GM21381 (cell line): ENCODE results near the gene RECK.

Source experiments
- ATAC-seq: cut with Tn5 transposase; IDR thresholded peaks from one replicate; pipeline ENCODE4 v1.9.1; 2021; ENCODE audit warnings: mild to moderate bottlenecking, moderate library complexity; ENCODE audit not compliant: unreplicated experiment

The RECK gene

DNA sequence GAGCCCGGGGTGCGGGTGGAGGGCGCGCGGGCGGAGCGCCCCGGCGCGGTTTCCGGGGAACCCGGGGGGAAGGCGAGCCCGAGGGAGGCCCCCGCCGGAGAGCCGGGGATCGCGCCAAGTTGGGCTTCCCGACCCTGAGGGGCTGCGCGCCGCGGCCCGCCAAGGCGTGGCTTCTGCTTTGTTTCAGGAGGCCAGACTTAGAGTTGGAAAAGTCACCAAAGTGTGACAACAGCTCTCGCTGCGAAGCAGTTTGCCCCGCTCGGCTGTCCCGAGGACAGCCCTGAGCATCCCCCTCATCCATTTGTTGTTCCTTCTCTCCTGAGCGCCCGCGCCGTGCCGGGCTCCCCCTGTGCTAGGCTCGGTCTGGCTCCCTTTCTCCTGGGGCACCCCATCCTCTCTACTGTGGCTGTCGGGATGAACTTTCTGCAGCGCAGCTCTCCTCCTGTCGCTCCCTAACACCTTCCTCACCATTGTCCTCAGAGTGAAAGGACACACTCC lies 100.2 kb downstream of the RECK start:
- ATAC-seq: no peak

DNA sequence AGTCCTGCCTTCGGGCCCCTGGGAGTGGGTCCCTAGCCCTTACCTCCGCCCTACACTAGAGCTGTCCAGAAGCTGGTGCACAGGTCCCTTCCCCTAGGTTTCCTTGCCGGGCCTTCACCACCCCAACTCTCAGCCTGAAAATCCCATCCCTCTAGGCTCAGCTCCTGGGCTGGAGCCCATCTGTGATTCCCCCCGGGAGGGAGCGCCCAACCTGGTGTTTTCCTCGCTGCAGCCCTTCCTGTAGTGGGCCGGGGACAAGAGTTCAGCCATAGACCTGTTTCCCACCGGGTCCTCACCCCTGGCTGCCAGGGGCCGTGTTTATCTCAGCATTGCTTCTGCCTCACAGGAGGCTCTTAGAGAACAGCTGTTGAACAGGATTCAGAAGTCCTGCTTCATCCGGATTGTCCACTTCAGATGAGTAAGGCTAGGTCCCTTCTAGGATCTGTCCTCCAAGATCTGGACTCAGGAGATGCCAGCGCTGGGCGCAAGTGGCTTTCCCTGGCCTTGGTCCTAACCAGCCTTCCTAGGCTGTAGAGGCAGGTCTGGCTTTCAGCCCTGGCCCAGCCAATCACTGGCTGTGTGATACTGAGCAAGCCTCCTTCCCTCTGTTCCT lies 100.8 kb downstream of the RECK start:
- no peak for ATAC-seq

DNA sequence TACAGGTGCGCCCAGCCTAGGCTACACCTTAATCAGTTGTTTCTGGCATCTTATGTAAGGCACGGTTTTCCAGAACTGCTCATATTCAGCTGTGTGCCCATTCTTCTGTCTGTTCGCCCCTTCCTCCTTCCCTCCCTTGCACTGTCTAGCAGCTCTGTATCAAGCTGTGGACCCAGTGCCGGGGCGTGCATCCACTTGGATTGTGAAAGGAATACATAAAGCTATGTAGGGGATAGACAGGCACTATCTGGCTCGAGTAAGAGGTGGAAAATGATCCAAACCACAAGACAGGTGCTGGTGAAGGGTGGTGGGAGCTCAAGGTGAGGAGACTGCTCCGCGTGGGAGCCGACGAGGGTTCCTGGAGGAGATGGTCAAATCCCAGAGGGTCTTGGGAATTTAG lies 101.8 kb downstream of the RECK start:
- ATAC-seq: no peak

DNA sequence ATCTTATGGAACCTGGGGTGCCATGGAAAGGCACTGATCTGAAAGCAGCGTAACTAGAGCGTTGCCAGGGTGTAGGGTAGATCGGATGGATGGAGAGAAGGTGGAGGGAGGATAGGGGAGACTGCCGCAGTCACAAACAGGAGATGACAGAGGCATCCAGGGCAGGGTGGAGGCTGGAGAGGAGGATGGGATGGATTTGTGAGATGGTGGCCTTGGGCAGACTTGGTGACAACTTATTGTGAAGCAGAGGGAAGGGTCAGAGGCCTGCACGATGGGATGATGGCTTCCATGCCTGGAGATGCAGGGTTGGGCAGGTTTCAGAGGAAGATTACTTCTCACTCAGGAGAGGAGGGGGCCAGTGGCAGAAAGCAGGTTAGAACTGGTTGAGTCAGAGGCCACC lies 102.2 kb downstream of the RECK start:
- ATAC-seq: no peak

DNA sequence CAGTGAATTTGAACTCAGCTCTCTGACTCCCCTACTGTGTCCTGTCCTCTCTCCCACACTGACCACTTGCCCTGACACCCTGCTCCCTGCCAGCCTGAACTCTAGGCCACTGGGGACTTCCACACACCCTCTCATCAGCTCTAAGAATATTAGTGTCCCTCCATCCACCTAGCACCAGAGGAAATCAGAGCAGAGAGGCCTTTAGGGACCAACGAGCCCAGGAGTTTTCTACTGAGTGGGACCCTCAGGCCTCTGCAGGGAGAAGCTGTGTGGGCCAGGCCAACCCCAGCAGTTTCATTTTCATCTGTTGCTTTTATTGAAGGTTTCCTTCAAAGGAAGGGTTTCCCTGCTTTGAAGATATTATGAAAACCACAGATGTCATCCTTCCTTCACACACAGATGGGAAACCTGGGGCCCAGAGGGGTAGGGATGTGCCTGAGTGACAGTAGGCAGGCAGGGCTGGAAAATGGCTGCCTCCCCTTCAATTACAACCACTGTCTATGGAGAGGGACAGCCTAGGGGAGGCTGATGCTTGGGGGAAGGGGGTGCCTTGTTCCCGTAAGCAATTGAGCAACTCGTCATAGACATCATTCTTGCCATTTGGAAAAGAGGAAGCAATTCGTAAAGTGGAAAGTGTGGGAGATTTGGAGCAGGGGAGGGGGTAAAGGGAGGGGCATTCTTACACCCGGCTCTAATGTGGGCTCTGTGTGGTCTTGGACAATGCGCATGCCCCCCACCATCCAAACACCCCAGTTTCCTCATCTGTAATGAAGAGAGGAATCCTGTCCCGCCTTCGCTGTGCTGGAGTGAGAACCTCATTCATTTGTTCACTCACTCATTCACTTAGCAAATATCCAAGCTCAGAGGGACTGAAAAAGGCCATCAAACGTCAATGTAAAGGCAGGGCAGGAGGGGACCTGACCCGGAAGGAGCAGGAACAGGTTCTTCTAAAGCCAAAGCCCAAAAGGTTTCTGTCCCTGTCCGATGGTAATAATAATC lies 103.7 kb downstream of the RECK start:
- ATAC-seq: no peak

DNA sequence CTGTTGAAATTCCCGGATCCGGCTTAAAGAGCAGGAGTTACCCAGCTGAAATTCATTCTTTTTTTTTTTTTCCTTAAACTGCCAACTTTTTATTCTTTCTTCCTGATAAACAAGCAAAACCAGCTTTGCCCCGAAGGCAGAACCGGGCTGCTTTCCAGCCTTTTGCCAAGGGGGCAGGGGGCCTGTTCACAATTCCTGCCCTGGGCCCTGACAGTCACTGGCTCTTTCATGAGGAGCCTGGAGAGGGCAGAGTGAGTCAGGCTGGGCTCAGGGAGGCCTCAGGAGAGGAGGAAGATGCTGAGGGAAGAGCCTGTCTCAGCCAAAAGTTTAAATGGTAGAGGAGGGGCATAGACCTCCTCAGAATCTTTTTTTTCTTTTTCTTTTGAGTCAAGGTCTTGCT lies 104.6 kb downstream of the RECK start:
- no peak for ATAC-seq

DNA sequence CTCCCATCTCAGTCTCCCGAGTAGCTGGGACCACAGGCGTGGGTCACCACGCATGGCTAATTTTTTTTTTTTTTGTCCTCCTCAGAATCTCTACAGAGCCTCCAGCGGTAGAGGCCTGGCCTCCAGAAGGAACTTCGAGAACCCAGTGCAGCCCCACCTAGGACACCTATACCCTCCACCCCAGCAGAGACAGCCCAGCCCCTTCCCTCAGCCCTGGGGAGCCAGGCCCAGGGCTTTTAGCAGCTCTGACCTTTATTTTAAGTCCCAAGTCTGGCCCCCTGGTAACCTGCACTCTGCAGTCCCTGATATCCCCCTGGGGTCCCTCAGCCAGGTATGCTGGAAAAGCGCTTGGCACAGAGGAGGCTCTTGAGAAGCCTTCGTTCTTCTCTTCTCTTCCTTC lies 105.0 kb downstream of the RECK start:
- no peak for ATAC-seq

DNA sequence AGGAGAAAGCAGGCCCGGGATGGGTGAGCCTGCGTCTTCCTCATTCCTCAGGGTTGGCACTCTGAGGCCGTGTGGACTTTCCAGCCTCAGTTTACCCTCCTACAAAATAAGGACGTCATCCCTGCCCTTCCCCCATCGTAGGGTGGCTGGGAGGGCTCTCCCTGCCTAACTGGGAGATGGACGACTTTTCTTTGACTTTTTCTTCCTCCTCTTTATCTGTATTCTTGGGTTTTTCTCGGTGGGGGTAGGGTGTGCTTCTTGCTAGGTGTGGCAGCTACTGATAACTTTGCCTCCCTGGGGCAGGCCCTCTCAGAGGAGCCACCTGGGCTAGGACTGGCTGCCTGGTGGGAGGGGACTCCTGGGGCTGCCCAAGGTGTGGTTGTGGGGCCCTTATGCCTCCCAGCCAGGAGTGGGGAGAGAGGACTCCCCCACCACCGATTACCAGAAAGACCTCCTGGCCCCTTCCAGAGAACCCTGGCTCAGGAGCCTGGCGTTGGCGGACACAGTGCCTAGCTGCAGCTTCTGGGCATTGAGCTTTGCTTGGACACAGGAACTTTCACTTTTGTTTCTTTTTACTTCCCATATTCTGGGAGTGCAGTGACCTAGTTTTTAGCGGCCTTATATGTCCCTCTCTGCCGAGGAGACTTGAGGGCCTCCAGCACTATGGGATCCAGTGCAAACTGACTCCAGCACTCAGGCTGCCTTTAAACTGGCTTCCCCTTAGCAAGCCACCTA lies 106.0 kb downstream of the RECK start:
- ATAC-seq: no peak

DNA sequence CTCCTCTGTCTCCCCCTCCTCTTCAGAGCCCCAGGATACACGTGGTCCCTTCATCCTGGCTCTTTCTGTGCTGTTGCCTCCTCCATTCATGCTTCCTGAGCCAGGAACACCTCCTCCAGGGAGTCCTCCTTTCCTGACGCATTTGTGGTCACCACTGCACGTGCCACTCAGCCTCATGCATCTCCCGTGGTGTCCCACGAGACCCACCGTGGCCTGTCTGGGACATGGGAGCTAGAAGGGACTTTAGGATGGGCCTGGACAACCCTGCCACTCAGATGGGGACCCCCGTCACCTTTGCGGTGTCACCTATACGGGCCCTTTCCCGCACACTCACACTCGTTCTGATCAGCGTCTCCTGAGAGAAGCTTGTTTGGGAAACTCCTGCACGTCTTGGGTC lies 106.5 kb downstream of the RECK start:
- ATAC-seq: no peak

DNA sequence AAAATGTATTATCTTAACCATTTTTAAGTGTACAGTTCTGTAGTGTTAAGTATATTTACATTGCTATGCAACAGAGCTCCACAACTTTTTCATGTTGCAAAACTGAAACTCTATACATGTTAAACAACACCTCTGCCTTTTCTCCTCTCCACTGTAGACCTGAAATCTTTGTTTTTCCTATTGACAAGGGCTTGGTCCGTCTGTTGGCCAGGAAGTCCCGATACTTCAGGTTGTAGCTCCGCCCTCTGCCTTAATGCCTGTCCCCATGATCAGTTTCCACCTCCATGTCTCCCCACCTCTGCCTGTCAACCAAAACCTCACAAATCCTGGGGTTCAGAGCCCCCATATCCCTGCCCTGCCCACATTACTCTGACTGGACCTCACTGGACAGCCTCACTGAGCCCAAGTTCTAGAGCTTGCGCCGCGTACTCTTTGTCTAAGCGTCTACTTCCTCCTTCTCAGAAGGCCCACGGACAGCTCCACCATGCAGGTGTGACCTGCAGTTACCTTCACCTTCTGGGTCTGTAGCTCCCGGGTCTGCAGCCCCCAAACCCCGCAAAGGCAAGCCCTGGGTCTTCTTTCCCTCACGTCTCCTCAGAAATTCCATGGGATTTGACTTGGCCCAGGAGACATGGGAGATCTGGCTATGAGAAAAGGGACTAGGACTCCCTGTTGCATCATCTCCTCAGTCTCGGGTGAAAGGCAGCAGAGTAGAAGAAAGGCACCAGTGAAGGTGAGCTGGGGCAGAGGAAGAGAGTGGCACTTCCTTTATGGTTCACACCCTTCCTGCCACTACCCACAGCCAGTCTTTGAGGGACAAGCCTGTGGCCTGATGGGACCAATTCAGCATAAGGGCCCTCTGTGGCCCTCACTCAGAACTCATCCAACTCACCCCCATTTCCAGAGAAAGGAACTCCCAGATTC lies 107.9 kb downstream of the RECK start:
- ATAC-seq: no peak

DNA sequence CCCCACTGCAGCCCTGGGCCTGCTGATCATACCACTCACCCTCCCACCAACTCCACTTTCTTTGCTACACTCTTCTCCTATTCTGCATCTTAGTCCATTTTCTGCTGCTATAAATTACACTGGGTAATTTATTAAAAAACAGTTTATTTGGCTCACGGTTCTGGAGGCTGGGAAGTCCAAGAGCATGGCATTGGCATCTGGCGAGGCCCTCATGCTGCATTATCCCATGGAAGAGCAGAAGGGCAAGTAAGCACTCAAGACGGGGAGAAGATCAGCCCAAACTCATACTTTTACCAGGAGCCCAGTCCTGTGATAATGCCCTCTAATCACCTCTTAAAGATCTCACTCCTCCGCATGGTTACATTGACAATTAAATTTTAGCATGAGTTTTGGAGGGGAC lies 109.3 kb downstream of the RECK start:
- no peak for ATAC-seq

DNA sequence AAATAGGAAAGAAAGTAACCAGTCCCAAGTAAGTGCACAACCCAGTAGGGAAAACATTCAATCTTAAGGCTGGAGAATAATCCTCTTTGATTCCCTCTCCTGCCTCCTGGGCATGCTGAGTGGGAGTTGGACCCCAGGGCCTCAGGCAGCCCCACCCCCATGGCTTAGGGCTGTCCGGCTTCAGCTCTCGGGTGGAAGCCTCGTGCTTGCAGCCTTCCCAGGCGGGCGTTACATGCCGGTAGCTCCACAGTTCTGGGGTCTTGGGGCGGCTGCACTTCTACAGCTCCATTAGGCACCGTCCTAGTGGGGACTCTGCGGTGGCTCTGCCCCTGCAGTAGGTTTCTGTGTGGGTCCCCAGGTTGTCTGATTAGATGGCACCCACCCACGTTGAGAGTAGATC lies 109.9 kb downstream of the RECK start:
- no peak for ATAC-seq

DNA sequence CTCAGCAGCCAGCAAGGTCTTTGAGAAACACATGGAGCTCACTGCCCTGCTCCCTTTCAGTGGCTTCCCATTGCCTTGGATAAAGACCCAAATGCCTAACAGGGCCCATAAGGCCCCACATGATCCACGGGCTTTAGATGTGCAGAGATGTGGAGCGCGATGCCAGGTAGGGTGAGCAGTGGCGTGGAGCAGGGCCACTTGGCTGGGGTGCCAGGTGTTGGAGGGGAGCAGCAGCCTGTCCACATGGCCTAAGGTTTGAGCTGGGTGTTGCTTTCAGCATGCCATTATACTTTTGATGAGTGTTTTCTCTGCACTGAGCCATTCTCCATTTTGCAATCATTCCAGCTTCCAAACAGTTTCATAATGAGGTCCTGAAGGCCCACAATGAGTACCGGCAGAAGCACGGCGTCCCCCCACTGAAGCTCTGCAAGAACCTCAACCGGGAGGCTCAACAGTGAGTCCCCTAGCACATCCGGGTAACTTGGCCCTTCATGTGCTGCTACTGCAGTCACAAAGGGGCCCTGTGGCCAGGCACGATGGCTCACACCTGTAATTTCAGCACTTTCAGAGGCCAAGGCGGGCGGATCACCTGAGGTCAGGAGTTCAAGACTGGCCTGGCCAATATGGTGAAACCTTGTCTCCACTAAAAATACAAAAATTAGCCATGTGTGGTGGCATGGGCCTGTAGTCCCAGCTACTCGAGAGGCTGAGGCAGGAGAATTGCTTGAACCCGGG lies 110.9 kb downstream of the RECK start:
- no peak for ATAC-seq

DNA sequence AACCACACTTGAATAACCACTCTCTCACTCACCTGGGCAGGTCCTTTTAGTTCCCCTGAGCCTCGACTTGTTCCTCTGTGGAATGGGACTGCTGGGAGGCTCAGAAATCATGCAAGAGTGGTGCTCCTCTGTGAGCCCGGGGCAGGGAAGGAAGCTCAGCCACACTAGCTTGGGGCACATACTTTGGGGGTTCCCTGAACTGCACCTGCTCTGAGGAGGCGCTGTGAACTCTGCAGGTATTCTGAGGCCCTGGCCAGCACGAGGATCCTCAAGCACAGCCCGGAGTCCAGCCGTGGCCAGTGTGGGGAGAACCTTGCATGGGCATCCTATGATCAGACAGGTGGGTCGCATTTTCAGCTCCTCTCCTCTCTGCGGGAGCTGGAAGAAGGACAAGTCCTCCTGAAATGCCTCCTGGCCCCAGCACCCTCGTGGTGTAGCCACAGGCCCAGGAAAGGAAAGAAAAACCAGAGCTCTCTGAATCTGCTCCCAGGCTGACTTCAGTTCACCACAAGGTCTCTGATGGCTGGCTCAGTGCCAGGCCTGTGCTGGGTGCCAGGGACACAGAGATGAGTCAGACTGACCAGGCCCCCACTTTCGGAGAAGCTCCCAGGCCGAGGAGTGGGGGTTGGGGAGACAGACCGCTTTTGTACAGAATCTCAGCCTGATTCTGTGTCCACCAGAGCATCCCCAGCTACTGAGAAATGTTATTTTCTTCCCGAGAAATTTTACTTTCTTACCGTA lies 111.8 kb downstream of the RECK start:
- no peak for ATAC-seq

DNA sequence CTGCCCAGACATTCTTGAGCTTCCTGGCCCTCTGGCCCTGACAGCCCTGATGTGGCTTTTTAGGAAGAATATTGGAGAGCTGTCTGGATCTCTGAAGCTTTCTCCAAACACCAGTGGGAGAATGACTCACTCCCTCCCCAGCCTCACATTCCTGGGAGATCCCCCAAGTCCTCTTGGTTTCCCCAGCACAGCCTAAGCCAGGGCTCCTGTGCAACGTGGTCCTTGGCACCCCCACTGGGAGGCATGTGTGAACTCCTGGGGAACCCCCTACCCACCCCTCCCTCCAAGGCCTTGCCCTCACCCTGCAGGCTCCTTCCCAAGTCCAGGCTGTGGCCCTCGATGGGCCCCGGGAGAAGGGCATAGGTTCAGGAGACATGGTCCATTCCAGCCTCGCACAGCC lies 112.5 kb downstream of the RECK start:
- no peak for ATAC-seq

DNA sequence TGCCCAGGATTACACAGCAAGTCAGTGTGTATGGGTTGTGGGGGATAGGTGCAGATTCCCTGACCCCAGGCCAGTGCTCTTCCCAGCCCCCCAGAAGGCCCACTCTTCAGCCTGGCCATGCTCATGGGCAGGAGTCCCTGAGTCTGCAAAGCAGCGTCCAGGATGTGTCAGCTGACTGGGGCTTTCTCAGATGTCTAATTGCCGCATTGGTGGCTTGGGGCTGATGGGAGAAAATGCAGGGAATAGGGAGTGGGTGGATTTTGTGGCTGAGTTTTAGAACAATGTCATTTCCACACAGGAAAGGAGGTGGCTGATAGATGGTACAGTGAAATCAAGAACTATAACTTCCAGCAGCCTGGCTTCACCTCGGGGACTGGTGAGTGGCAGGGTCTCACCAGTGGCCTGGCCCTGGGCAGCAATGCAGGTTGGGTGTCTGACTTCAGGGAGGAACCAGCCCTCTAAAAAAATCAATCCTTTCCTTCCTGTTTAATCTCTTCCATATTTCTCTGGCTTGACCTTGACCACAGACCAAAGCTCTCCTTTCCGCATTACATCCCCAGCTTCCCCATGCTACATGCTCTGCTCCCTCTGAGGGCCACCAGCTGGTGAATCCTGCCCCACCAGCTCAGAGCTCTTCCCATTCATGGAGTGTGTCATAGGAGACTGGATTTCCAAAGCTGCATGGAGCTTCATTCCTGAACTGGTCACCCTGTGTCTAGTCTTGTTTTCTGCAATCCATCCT lies 114.0 kb downstream of the RECK start:
- no peak for ATAC-seq

DNA sequence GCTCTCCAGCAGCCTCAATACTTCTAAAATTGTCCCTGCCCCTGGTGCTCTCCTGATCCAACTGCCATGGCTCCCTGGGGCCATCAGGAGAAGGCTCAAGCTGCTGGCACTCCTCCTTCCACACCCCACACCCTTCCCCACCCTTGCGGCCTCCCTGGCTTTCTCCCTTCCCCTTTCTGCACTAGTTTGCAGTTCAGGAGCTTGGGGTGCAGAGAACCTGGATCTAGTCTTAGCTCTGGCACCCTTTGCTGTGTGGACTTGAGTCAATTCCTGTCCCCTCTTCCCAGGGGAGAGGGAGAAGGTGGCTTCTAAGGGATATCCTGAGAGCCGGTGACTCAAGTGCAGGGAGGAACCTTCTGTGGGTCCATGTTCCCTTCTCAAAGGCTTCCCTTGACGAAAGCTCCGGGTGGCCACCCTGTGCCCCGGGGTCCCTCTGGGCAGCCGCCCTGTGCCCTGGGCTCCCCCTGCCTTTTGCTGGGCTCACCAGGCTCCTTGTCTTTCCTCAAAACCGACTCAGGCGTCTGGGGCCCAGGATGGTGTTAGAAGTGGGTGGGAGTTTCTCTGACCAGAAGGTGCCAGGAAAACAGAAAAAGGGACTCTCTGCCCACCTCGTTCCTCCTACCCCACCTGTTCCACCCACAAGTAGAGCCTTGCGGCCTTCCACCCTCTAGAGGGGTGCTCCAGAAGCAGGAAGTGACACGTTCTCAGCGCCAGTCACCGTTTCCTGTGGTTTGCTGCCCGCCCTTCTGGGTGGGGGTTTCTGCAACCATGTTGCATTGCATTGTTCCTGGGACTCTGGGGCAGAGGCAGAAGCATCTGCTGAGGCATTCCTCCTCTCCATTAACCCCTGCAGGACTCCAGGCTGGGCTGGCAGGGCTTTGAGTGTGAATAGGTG lies 114.8 kb downstream of the RECK start:
- ATAC-seq: peak; percentile 74
